Type B pancreatic cell (in vitro differentiated cells): ENCODE data around the gene TMEM134. TPM values are rescaled to one million over a fixed set of nuclear protein-coding genes. Genes with fewer than 3 reads are reported as not detected.

Source experiments
- DNase-seq: peaks from one replicate; pipeline ENCODE4 v3.0.0; 2021; ENCODE audit warnings: mixed read lengths; ENCODE audit not compliant: unreplicated experiment; ENCODE audit errors: extremely low spot score
- H3K27ac Mint-ChIP-seq: 2 replicates; pipeline ENCODE4 v1.8.0; 2021; ENCODE audit warnings: mild to moderate bottlenecking, mixed read lengths
- H3K27me3 Mint-ChIP-seq: 2 replicates; pipeline ENCODE4 v1.8.0; 2021; ENCODE audit warnings: mixed read lengths
- H3K36me3 Mint-ChIP-seq: 2 replicates; pipeline ENCODE4 v1.8.0; 2021; ENCODE audit warnings: mixed read lengths
- H3K4me1 Mint-ChIP-seq: one replicate; pipeline ENCODE4 v1.8.0; 2021; ENCODE audit warnings: mixed read lengths; ENCODE audit not compliant: unreplicated experiment
- H3K4me3 Mint-ChIP-seq: 2 replicates; pipeline ENCODE4 v1.8.0; 2021; ENCODE audit warnings: mild to moderate bottlenecking, mixed read lengths
- H3K9me3 Mint-ChIP-seq: 2 replicates; pipeline ENCODE4 v1.8.0; 2021; ENCODE audit warnings: mixed read lengths
- CTCF ChIP-seq: fragments of 200-600 bp; sonication (generic); conservative IDR thresholded peaks from 2 replicates; pipeline ENCODE4 v1.5.0; 2021; ENCODE audit warnings: antibody characterized with exemption, mild to moderate bottlenecking
- total RNA-seq: library from RNA; stranded (reverse); gene quantifications from 2 replicates; pipeline ENCODE4 v1.2.1, GENCODE V29; 2021; ENCODE audit warnings: low replicate concordance

TMEM134 gene
- total RNA-seq, 1 donor from 2014 or later, result 46.6 TPM

- H3K4me3 Mint-ChIP-seq, result peak overlapping the region; percentile 81
- no peak for DNase-seq
- peak overlapping the region; percentile 82 for H3K27ac Mint-ChIP-seq
- no peaks in the 10 kb centered on the region for H3K36me3 Mint-ChIP-seq
- TF ChIP-seq CTCF, result no peak
- H3K9me3 Mint-ChIP-seq, result no peaks in the 10 kb centered on the region
- H3K4me1 Mint-ChIP-seq, result peaks cover 8% of the 10 kb centered on the region
- H3K27me3 Mint-ChIP-seq, result peaks cover 7% of the 10 kb centered on the region
Observed at GRCh38 chr11:67421430-67422031, 47.5 kb downstream of the TMEM134 start.

- Mint-ChIP-seq H3K4me3 (peak overlapping the region; percentile 81), H3K36me3 (no peaks in the 10 kb centered on the region), H3K9me3 (no peaks in the 10 kb centered on the region), H3K4me1 (peaks cover 13% of the 10 kb centered on the region), H3K27me3 (peaks cover 14% of the 10 kb centered on the region), H3K27ac (peak overlapping the region; percentile 82)
- peak; percentile 19 for TF ChIP-seq CTCF
- DNase-seq, result peak; percentile 99
Observed at GRCh38 chr11:67420646-67421429, 48.2 kb downstream of the TMEM134 start.

- peaks cover 13% of the 10 kb centered on the region for H3K4me1 Mint-ChIP-seq
- H3K36me3 Mint-ChIP-seq, result no peaks in the 10 kb centered on the region
- no peak for TF ChIP-seq CTCF
- DNase-seq, result no peak
- H3K4me3 Mint-ChIP-seq, result peak overlapping the region; percentile 81
- H3K9me3 Mint-ChIP-seq, result no peaks in the 10 kb centered on the region
- H3K27ac Mint-ChIP-seq, result no peak overlapping the region
- peaks cover 15% of the 10 kb centered on the region for H3K27me3 Mint-ChIP-seq
Observed at GRCh38 chr11:67420147-67420645, 48.9 kb downstream of the TMEM134 start.

GRCh38 chr11:67419325-67420049 lies 49.6 kb downstream of the TMEM134 start:
- H3K36me3 Mint-ChIP-seq, result no peaks in the 10 kb centered on the region
- H3K4me1 Mint-ChIP-seq, result peaks cover 13% of the 10 kb centered on the region
- peaks cover 20% of the 10 kb centered on the region for H3K27me3 Mint-ChIP-seq
- H3K4me3 Mint-ChIP-seq, result peak overlapping the region; percentile 81
- H3K9me3 Mint-ChIP-seq, result no peaks in the 10 kb centered on the region
- no peak for TF ChIP-seq CTCF
- H3K27ac Mint-ChIP-seq, result no peak overlapping the region
- DNase-seq, result no peak

- TF ChIP-seq CTCF, result no peak
- DNase-seq, result no peak
- Mint-ChIP-seq H3K4me3 (no peak overlapping the region), H3K36me3 (no peaks in the 10 kb centered on the region), H3K27ac (no peak overlapping the region), H3K27me3 (peaks cover 28% of the 10 kb centered on the region), H3K9me3 (no peaks in the 10 kb centered on the region), H3K4me1 (peaks cover 13% of the 10 kb centered on the region)
Observed at GRCh38 chr11:67418476-67419281, 50.4 kb downstream of the TMEM134 start.
